GM21737 (cell line): Measurements from ENCODE around the gene PRKACA.
"Not testable (repeated sequence)": the region's sequence is repeated elsewhere in the genome, so short reads cannot be mapped to it uniquely, and the experiment has no call there.

Source experiments
- ATAC-seq: cut with Tn5 transposase; IDR thresholded peaks from one replicate; pipeline ENCODE4 v1.9.1; 2021; ENCODE audit warnings: mild to moderate bottlenecking, moderate library complexity; ENCODE audit not compliant: unreplicated experiment

The PRKACA gene

DNA sequence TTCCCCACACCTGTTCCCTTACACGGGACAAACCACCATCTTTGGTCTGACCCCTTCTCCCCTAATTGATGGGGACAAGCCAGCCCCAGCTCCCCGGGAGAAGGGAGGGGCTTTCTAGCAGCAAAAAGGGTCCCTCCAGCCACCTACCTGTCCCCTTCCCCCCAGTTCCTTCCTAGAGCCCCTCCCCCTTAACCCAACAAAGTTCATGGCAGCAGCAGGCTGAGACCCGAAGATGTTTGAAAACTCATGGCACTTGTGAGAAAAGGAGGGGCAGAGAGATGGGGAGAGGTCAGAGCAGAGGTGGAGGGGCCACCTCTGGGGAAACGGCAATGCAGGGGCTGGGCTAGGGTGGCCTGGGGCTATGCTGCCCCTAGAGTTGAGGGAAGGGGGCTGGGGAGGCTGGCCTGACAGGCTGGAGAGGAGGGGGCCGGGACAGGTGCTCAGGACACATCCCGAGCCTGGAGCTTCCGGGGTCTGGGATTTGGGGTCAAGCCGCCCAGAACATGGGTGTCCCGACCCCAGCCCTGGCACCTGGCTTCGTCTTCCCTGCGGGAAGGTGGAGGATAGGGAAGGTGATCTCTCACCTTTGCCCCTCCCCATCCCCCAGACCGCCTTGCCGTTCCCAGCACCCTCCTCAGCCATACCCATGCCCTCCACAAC is 31.3 kb upstream of the PRKACA start:
- ATAC-seq: no peak

- ATAC-seq: no peak
Measured at GRCh38 chr19:14147797-14148605, 30.4 kb upstream of the PRKACA start.

DNA sequence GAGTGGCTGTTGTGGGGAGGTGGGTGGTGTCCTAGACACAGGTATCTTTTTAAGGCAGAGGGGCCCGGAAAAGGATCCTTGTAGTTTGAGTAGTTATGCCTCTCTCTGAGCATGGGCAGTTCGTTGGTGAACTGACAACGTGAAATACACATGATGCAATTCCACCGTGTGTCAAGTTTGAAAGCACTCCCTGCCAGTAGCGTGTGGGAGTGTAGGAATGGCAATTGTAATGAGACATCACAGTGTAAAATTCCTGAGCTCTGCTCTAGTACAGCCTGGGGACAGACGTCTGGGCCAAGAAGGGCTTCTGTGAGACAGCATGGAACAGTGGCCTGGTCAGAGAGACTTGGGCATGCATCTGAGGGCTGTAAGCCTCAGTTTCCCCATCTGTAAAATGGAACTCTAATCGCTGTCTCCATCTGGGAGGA is 29.2 kb upstream of the PRKACA start:
- ATAC-seq: no peak

DNA sequence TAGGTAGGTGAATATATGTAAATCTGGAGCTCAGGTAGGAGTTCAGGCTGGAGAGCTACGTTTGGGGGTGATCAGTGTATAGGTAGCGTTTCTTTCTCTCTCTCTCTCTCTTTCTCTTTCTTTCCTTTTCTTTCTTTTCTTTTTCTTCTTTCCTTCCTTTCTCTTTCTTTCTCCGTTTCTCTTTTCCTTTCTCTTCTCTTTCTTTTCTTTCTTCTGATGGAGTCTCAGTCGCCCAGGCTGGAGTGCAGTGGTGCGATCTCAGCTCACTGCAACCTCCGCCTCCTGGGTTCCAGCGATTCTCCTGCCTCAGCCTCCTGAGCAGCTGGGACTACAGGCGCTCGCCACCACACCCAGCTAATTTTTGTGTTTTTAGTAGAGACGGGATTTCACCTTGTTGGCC is 28.6 kb upstream of the PRKACA start:
- not testable (repeated sequence) for ATAC-seq

DNA sequence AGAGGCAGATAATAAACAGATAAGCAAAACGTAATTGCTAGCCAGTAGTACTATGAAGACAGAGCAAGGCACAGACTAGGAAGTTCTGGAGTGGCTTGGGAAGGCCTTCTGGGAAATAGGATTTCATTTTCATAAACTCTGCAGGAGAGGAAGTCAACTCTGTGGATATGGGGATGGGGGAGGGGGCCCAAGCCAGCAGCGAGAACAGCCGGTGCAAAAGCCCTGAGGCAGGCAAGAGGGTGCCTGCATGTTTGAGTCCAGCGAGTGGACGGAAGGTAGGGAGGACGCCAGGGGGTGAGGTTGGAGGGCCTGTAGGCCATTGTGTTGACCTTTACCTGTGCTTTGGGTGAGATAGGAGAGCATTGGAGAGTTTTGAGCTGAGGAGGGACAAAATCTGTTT is 27.8 kb upstream of the PRKACA start:
- no peak for ATAC-seq

- no peak for ATAC-seq
Measured at GRCh38 chr19:14142262-14143190, 25.0 kb upstream of the PRKACA start.

DNA sequence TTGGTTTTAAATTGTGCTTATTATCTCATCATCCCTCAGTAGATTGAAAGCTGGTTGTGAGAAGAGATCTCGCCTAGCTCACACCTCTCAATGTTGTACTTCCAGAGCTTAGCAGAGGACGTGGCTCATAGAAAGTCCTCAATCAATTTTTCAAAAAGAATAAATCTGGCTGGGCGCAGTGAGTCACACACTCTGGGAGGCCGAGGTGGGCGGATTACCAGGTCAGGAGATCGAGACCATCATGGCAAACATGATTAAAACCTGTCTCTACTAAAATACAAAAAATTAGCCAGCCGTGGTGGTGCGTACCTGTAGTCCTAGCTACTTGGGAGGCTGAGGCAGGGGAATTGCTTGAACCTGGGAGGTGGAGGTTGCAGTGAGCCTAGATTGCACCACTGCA is 23.5 kb upstream of the PRKACA start:
- ATAC-seq: no peak

- ATAC-seq: no peak
Measured at GRCh38 chr19:14139944-14140343, 22.4 kb upstream of the PRKACA start.

DNA sequence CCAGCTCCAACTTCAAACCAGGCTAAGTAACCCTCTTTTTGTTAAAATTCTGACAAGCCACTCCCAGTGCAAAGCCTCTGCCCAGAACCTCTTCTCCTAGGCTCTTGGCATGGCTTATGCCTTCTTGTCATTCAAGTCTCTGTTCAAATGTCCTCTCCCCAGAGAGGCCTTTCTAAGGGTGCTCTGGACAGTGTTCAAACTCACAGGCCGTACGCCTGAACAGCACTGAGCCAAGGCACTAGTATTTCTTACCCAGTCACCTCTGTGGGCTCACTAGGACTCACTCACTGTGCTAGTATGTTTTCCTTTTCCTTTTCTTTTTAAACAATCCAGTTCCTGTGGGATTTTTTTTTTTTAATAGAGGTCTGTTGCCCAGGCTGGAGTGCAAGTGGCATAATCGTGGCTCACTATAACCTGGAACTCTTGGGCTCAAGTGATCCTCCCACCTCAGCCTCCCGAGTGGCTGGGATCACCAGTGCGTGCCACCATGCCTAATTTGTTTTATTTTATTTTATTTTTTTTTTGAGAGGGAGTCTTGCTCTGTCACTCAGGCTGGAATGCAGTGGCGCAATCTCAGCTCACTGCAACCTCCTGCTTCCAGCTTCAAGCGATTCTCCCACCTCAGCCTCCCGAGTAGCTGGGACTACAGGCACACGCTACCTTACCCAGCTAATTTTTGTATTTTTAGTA is 21.2 kb upstream of the PRKACA start:
- no peak for ATAC-seq

GRCh38 chr19:14136509-14137281 is 19.1 kb upstream of the PRKACA start, which contains the start of gene ASF1B:
Gene ASF1B (minus strand): TSS chr19:14136589. CDS start chr19:14136456, 133 bp downstream.
- peak; percentile 77 for ATAC-seq

DNA sequence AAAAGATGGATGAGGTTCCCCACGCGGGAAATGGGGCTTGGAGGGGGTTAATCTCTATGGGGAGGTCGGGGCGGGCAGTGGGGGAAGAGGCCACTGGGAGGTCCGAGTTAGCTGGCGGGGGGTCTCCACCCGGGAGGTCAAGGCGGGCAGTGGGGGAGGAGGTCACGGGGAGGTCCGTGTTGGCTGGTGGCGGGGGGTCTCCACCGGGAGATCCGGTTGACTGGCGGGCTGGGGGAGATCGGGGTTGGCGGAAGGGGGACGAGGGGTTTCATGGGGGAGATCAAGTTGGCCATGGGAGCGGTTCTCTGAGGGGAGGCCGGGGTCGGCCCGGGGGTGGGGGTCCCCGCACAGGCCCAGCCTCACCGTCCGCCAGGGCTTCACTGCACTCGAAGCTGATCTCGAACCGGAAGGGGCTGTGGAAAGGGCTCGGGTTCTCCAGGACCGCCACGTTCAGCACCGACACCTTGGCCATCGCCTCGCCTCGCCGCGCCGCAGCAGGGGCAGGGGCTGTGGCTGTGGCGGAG is 18.5 kb upstream of the PRKACA start:
- ATAC-seq: no peak

DNA sequence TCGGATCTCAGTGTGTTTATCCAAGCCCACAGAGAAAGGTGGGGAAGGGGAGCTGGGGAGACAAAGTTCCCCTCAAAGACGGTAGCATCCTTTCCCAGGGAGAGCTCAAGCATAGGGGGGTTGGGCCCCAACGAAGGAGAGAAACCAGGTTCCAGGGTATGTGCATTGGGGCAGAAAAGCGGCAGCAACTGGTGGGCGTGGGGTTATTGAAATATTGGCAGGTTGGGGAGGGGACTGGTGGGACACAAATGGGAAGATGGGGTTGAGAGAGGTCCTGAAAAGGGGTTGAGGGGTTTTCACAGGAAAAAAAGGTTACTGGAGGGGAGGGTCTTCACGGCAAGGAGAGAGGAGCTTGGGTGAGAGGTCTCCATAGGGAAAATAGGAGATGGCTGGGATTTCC is 17.8 kb upstream of the PRKACA start:
- ATAC-seq: no peak

DNA sequence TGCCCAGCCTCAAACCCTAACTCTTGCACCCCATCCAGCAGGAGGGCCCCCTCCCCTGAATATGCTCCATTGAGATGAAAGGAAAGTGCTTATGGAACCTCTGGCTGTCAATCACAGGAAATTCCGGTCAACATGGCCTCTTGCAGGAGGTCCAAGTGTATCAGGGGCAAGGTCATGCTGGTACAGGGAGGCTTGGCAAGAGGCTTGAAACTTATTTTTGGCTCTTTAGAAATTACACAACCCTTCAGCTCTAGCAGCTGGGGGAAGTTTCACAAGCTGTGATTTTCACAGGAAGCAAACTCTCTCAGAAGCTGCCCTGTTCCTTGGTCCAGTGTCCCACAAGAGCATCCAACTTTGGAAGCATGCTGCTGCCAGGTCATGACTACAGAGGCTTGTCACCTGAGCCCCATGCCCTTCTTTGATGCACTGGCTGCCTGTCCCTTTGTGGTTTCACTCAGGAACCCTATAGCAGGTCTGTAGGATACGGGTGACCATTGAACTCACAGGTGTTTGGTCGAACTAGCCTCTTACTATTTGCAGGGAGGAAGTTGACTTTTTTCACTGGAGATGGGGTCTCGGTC is 10.5 kb upstream of the PRKACA start:
- ATAC-seq: no peak

GRCh38 chr19:14127176-14127575 is 9.6 kb upstream of the PRKACA start:
- ATAC-seq: no peak

DNA sequence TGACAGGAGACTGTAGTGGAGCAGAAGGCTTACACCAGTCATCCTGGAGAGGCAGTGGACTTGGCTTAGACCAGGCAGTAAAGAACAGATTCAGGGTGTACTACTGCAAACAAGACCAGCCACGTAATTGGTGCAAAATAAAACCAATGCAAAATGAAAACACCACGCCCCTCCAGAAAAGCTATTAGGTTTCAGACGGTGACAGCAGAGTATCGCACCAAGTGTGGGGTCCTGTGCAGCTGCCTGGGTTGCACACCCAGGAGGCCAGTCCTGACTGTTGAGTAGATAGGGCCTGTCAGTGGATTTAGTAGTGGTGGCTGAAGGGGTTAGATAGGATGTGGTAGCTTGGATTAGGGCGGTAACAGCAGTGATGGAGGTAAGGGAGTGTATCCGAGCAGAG is 5.4 kb upstream of the PRKACA start:
- no peak for ATAC-seq

- ATAC-seq: no peak
Measured at GRCh38 chr19:14120497-14120780, 2.9 kb upstream of the PRKACA start.

GRCh38 chr19:14119644-14120496 is 2.3 kb upstream of the PRKACA start:
- no peak for ATAC-seq

DNA sequence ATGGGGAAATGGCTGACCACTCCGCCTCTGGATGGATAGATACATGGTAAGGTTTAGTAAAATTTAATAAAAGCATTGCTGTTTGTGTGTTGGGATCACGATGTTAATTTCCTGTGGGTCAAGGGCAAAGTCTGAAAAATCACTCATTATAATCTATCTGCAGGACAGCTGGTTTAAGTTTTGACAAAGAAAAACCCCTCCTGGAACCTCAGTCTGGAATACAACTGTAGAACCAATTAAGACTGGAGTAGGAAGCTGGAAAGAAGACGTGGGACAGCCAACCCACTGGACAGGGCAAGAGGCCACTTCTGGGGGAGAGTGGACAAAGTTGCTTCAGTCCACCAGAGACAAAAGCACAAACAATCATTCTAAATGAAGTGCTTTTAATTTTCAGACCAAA is 1.6 kb upstream of the PRKACA start:
- ATAC-seq: no peak
